ENCODE data around the gene AGER. TPM values are rescaled to one million over a fixed set of nuclear protein-coding genes. Genes with fewer than 3 reads are reported as not detected.
"Not testable (repeated sequence)": the region's sequence is repeated elsewhere in the genome, so short reads cannot be mapped to it uniquely, and the experiment has no call there.

The AGER gene
- total and polyA plus RNA-seq, 4 donors: 1.4 to 16.5 (median 9.6) TPM

DNA sequence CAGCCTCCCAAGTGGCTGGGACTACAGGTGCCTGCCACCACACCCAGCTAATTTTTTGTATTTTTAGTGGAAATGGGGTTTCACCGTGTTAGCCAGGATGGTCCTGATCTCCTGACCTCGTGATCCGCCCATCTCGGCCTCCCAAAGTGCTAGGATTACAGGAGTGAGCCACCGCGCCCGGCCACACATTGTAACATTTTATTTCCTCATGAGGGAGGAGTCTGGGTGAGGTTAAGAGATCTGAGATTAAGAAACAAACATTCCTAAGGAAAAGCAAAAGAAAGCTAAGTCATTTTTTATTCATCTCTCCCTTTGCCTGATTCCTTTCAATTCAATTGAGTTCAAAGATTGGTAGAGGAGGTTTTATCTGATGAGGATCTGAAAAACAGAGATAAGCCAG lies 39.8 kb downstream of the AGER start:
- H3K9me3 ChIP-seq (ENCODE audit: control insufficient read depth, low read length); ATAC-seq (ENCODE audit: low FRiP score); intact Hi-C loops (cut with DNase I); H3K4me1 ChIP-seq (ENCODE audit: control insufficient read depth in 1 of 2, insufficient read depth in 2 of 2, low read length in 2 of 2); H3K4me3 ChIP-seq (ENCODE audit: low read length in 2 of 2); H3K27ac ChIP-seq (ENCODE audit: low read depth in 1 of 2, low read length in 2 of 2); H3K27me3 ChIP-seq (ENCODE audit: control insufficient read depth in 1 of 2, insufficient read depth in 2 of 2, low read length in 1 of 2); H3K36me3 ChIP-seq (ENCODE audit: control insufficient read depth in 1 of 2, insufficient read depth in 2 of 2, low read length in 1 of 2): not testable (repeated sequence)
- 80 to 85% methylated on average over 7 of the region's 7 CpGs for WGBS, 2 donors
- DNase-seq: peak in 1 of 2 donors; percentile 4

DNA sequence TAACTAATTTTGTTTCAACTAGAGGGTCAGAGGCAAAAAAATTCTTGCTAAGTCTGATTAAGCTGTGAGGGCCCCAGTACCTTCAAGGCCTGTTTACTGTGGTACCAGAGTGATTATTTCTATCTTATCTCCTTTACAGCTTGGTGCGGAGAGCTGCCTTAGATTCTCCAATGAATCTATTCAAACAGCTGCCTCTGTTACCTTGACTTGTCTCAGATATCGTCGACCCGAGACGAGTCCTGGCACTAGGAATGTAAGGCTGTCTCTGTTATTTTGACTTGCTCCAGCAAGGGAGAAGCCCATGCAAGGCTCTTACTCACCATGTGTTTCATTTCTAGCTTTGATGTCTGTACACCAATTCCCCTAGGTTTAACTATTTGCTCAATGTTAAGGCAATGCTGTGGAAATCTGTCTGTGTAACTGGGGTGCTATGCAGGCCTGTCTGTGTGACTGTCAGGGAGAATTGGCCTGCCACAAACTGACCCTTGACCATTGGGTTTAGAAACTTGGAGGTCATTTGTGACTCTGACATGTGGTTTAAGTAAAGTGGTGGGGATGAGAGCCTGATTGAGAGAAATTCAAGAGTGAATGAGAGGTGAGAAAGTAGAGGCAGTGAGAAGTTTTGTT lies 43.5 kb downstream of the AGER start:
- Histone ChIP-seq H3K4me3 (ENCODE audit: low read length in 2 of 2) (no peak overlapping the region), H3K36me3 (ENCODE audit: control insufficient read depth in 1 of 2, insufficient read depth in 2 of 2, low read length in 1 of 2) (no peaks in the 10 kb centered on the region), H3K9me3 (ENCODE audit: control insufficient read depth, low read length) (no peaks in the 10 kb centered on the region), H3K27me3 (ENCODE audit: control insufficient read depth in 1 of 2, insufficient read depth in 2 of 2, low read length in 1 of 2) (no peaks in the 10 kb centered on the region), H3K27ac (ENCODE audit: low read depth in 1 of 2, low read length in 2 of 2) (no peak overlapping the region), H3K4me1 (ENCODE audit: control insufficient read depth in 1 of 2, insufficient read depth in 2 of 2, low read length in 2 of 2) (no peaks in the 10 kb centered on the region)
- intact Hi-C loops (cut with DNase I): no loop called here
- 48 to 59% methylated on average over 5 of the region's 5 CpGs for WGBS, 2 donors
- DNase-seq: no peak
- no peak for ATAC-seq (ENCODE audit: low FRiP score)

DNA sequence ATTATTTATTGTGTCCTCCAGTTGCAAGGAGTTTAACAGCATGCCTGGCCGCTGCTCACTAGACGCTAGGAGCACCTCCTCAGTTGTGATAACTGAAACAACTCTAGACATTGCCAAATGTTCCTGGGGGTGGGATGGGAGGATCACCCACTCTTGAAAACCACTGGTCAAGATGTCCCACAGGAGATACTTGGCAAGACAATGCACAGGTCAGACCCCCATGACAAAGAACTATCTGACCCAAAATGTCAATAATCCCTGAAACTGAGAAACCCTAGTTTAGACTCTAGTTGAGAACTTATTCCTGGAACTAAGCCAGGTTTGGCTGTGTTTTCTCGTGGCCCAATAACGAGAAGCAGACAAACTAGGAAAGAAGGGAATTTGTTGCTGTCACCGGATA lies 44.5 kb downstream of the AGER start:
- intact Hi-C loops (cut with DNase I): no loop called here
- Histone ChIP-seq H3K27me3 (ENCODE audit: control insufficient read depth in 1 of 2, insufficient read depth in 2 of 2, low read length in 1 of 2) (no peaks in the 10 kb centered on the region), H3K4me3 (ENCODE audit: low read length in 2 of 2) (no peak overlapping the region), H3K4me1 (ENCODE audit: control insufficient read depth in 1 of 2, insufficient read depth in 2 of 2, low read length in 2 of 2) (no peaks in the 10 kb centered on the region), H3K27ac (ENCODE audit: low read depth in 1 of 2, low read length in 2 of 2) (no peak overlapping the region), H3K9me3 (ENCODE audit: control insufficient read depth, low read length) (no peaks in the 10 kb centered on the region), H3K36me3 (ENCODE audit: control insufficient read depth in 1 of 2, insufficient read depth in 2 of 2, low read length in 1 of 2) (no peaks in the 10 kb centered on the region)
- WGBS, 2 donors: 46 to 47% methylated on average over 5 of the region's 5 CpGs
- ATAC-seq (ENCODE audit: low FRiP score) (no peak), DNase-seq (no peak)

DNA sequence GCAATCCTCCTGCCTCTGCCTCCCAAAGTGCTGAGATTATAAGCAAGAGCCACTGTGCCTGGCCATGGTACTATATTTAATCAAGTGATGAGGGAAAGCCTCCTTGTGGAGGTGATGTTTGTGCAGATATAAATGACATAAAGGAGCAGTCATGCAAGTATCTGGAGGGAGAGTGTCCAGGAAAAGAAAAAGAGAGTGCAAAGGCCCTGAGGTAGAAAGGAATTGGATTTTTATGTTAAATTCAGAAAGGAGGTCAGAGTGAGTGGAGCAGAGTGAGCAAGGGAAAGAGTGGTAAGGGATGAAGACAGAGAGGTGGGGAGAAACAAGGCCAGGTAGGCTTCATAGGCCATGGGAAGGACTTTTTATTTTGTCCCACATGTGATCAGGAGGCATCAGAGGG lies 46.6 kb downstream of the AGER start:
- intact Hi-C loops (cut with DNase I): no loop called here
- Histone ChIP-seq H3K4me3 (ENCODE audit: low read length in 2 of 2) (no peak overlapping the region), H3K36me3 (ENCODE audit: control insufficient read depth in 1 of 2, insufficient read depth in 2 of 2, low read length in 1 of 2) (no peaks in the 10 kb centered on the region), H3K9me3 (ENCODE audit: control insufficient read depth, low read length) (no peaks in the 10 kb centered on the region), H3K27me3 (ENCODE audit: control insufficient read depth in 1 of 2, insufficient read depth in 2 of 2, low read length in 1 of 2) (no peaks in the 10 kb centered on the region), H3K27ac (ENCODE audit: low read depth in 1 of 2, low read length in 2 of 2) (no peak overlapping the region), H3K4me1 (ENCODE audit: control insufficient read depth in 1 of 2, insufficient read depth in 2 of 2, low read length in 2 of 2) (no peaks in the 10 kb centered on the region)
- DNase-seq (no peak), ATAC-seq (ENCODE audit: low FRiP score) (no peak)

DNA sequence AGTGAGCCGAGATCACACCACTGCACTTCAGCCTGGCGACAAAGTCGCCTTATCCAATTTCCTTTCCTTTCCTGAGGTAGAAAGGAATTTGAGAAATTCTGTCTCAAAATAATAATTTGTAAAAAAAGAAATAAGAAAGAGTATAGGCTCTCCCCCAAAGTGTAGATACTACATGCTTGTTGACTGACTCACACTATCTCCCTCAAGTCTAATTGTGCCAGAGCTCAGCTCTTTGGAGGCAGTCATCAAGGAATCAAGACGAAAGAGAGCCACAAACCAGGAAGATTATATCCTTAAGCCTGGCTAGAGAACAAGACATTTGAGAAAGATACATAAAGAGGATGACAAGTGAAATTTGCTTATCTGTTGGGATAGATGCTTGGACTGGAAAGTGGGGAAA lies 50.3 kb downstream of the AGER start:
- no peak for ATAC-seq (ENCODE audit: low FRiP score)

DNA sequence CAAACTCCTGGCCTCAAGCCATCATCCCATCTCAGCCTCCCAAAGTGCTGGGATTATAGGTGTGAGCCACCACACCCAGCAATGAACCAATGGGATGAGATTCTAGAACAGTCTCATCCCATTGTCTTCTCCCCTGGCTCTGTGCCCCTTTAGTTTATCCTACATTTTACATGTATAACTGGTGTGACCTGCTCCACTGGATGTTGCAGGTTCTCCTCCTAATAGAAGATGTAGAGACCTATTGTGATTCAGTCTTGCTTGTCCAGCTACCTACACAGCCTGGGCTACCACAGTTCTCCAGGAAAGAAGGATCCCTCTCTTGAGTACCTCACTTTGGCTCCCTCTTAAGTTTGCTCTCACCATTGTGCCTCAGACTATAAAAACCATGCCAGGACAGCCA lies 51.9 kb downstream of the AGER start:
- no peak overlapping the region for H3K4me3 ChIP-seq (ENCODE audit: low read length in 2 of 2)
- intact Hi-C loops (cut with DNase I): no loop called here
- no peak for ATAC-seq (ENCODE audit: low FRiP score)
- H3K27me3 ChIP-seq (ENCODE audit: control insufficient read depth in 1 of 2, insufficient read depth in 2 of 2, low read length in 1 of 2): no peaks in the 10 kb centered on the region
- no peaks in the 10 kb centered on the region for H3K36me3 ChIP-seq (ENCODE audit: control insufficient read depth in 1 of 2, insufficient read depth in 2 of 2, low read length in 1 of 2)
- peaks cover 0 to 2% of the 10 kb centered on the region in 2 donors for H3K4me1 ChIP-seq (ENCODE audit: control insufficient read depth in 1 of 2, insufficient read depth in 2 of 2, low read length in 2 of 2)
- no peaks in the 10 kb centered on the region for H3K9me3 ChIP-seq (ENCODE audit: control insufficient read depth, low read length)
- peak in 1 of 2 donors; percentile 5 for DNase-seq
- H3K27ac ChIP-seq (ENCODE audit: low read depth in 1 of 2, low read length in 2 of 2): no peak overlapping the region

More for the DNA sequence above, 50.3 kb downstream of the AGER start:
- 45 to 49% methylated on average over 4 of the region's 4 CpGs for WGBS, 2 donors
- no peak overlapping the region for H3K27ac ChIP-seq (ENCODE audit: low read depth in 1 of 2, low read length in 2 of 2)
- no peak overlapping the region for H3K4me3 ChIP-seq (ENCODE audit: low read length in 2 of 2)
- no peaks in the 10 kb centered on the region for H3K4me1 ChIP-seq (ENCODE audit: control insufficient read depth in 1 of 2, insufficient read depth in 2 of 2, low read length in 2 of 2)
- no peak for DNase-seq
- no peaks in the 10 kb centered on the region for H3K27me3 ChIP-seq (ENCODE audit: control insufficient read depth in 1 of 2, insufficient read depth in 2 of 2, low read length in 1 of 2)
- intact Hi-C loops (cut with DNase I): no loop called here
- H3K36me3 ChIP-seq (ENCODE audit: control insufficient read depth in 1 of 2, insufficient read depth in 2 of 2, low read length in 1 of 2): no peaks in the 10 kb centered on the region
- H3K9me3 ChIP-seq (ENCODE audit: control insufficient read depth, low read length): no peaks in the 10 kb centered on the region

DNA sequence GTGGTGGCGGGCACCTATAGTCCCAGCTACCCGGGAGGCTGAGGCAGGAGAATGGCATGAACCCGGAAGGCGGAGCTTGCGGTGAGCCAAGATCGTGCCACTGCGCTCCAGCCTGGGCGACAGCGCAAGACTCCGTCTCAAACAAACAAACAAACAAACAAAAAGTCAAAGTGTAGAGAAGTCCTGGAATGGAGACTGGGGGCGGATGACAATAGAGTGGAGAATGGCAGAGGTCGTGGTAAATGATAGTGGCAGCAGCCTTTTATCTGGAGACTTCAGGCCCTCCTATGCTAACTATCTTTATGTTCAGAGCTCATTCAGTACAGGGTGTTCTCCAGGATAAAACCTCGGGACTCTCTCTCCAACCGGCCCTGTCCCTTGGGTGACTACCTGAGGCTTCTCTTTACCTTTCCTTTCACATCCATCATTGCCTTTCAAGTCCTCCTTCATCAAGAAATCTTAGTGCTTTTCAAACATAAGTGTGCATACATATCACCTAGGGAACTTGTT lies 52.6 kb downstream of the AGER start:
- H3K4me3 ChIP-seq (ENCODE audit: low read length in 2 of 2): no peak overlapping the region
- no peaks in the 10 kb centered on the region for H3K27me3 ChIP-seq (ENCODE audit: control insufficient read depth in 1 of 2, insufficient read depth in 2 of 2, low read length in 1 of 2)
- WGBS, 2 donors: 87 to 90% methylated on average over 14 of the region's 14 CpGs
- H3K9me3 ChIP-seq (ENCODE audit: control insufficient read depth, low read length): no peaks in the 10 kb centered on the region
- intact Hi-C loops (cut with DNase I): no loop called here
- H3K4me1 ChIP-seq (ENCODE audit: control insufficient read depth in 1 of 2, insufficient read depth in 2 of 2, low read length in 2 of 2): peaks cover 0 to 2% of the 10 kb centered on the region in 2 donors
- H3K36me3 ChIP-seq (ENCODE audit: control insufficient read depth in 1 of 2, insufficient read depth in 2 of 2, low read length in 1 of 2): no peaks in the 10 kb centered on the region
- ATAC-seq (ENCODE audit: low FRiP score) (no peak), DNase-seq (peak in 1 of 2 donors; percentile 21)
- no peak overlapping the region for H3K27ac ChIP-seq (ENCODE audit: low read depth in 1 of 2, low read length in 2 of 2)

Small RNA genes lying within 50 kb of the gene (microRNA-seq; reads per million reads assigned to microRNA genes)
- gene MIR6721 (0.60 to 0.99 reads per million in 2 donors), gene MIR6833 (0 to 2.0 reads per million in 2 donors)

Other genes with a start within 250 kb of the AGER start
- gene CFB, start 238.2 kb downstream of the AGER start, total RNA-seq: 100 to 1,000 TPM in 1 of 2 donors, 10 to 100 TPM in 1; 56.7 to 141 TPM
- 10 to 100 TPM; 26.4 to 90.4 TPM for gene CFB, start 238.2 kb downstream of the AGER start, polyA plus RNA-seq
- gene NELFE, start 225.3 kb downstream of the AGER start, total RNA-seq: 10 to 100 TPM; 42.2 to 55.5 TPM
- gene NELFE, start 225.3 kb downstream of the AGER start, polyA plus RNA-seq: 10 to 100 TPM; 61.9 to 71.5 TPM
- gene SKIC2, start 225.1 kb downstream of the AGER start, total RNA-seq: 10 to 100 TPM; 53.8 to 90.3 TPM
- gene SKIC2, start 225.1 kb downstream of the AGER start, polyA plus RNA-seq: 100 to 1,000 TPM in 1 of 2 donors, 10 to 100 TPM in 1; 26.7 to 188 TPM
- gene DXO, start 212.1 kb downstream of the AGER start, total RNA-seq: 10 to 100 TPM; 20.2 to 20.5 TPM
- gene DXO, start 212.1 kb downstream of the AGER start, polyA plus RNA-seq: 10 to 100 TPM in 1 of 2 donors, 1 to 10 TPM in 1; 5.1 to 41.7 TPM
- 100 to 1,000 TPM; 146 to 258 TPM for gene C4A, start 202.2 kb downstream of the AGER start, total RNA-seq
- gene C4A, start 202.2 kb downstream of the AGER start, polyA plus RNA-seq: 10 to 100 TPM in 1 of 2 donors, 1 to 10 TPM in 1; 7.4 to 43.6 TPM
- 100 to 1,000 TPM; 149 to 225 TPM for gene C4B, start 169.5 kb downstream of the AGER start, total RNA-seq
- gene C4B, start 169.5 kb downstream of the AGER start, polyA plus RNA-seq: 10 to 100 TPM; 10.8 to 49.3 TPM
- 1 to 10 TPM; 2.2 to 2.3 TPM for gene CYP21A2, start 145.8 kb downstream of the AGER start, total RNA-seq
- gene CYP21A2, start 145.8 kb downstream of the AGER start, polyA plus RNA-seq: 1 to 10 TPM in 1 of 2 donors, not detected in 1; 3.6 TPM
- 100 to 1,000 TPM; 146 to 441 TPM for gene TNXB, start 74.9 kb downstream of the AGER start, total RNA-seq
- gene TNXB, start 74.9 kb downstream of the AGER start, polyA plus RNA-seq: 10 to 100 TPM; 11.1 to 86.1 TPM
- 10 to 100 TPM; 56.2 to 90.9 TPM for gene ATF6B, start 56.0 kb downstream of the AGER start, total RNA-seq
- 10 to 100 TPM; 12.9 to 93.1 TPM for gene ATF6B, start 56.0 kb downstream of the AGER start, polyA plus RNA-seq
- gene FKBPL, start 54.0 kb downstream of the AGER start, total RNA-seq: 1 to 10 TPM; 1.9 to 4.7 TPM
- gene FKBPL, start 54.0 kb downstream of the AGER start, polyA plus RNA-seq: 1 to 10 TPM; 3.4 to 4.8 TPM
- 1 to 10 TPM; 3.6 to 7.0 TPM for gene PRRT1, start 32.3 kb downstream of the AGER start, total RNA-seq
- 10 to 100 TPM in 1 of 2 donors, 1 to 10 TPM in 1; 4.6 to 12.5 TPM for gene PRRT1, start 32.3 kb downstream of the AGER start, polyA plus RNA-seq
- gene PPT2, start 30.1 kb downstream of the AGER start, total RNA-seq: 10 to 100 TPM; 26.0 to 37.6 TPM
- 10 to 100 TPM in 1 of 2 donors, 1 to 10 TPM in 1; 4.3 to 29.7 TPM for gene PPT2, start 30.1 kb downstream of the AGER start, polyA plus RNA-seq
- gene EGFL8, start 19.7 kb downstream of the AGER start, total RNA-seq: 10 to 100 TPM; 20.7 to 38.8 TPM
- gene EGFL8, start 19.7 kb downstream of the AGER start, polyA plus RNA-seq: 100 to 1,000 TPM in 1 of 2 donors, 1 to 10 TPM in 1; 3.9 to 138 TPM
- 10 to 100 TPM; 36.2 to 41.7 TPM for gene AGPAT1, start 8.2 kb downstream of the AGER start, total RNA-seq
- 10 to 100 TPM; 42.9 to 54.8 TPM for gene AGPAT1, start 8.2 kb downstream of the AGER start, polyA plus RNA-seq
- gene RNF5, start 5.8 kb downstream of the AGER start, total RNA-seq: 10 to 100 TPM; 35.0 to 44.5 TPM
- 100 to 1,000 TPM in 1 of 2 donors, 10 to 100 TPM in 1; 64.1 to 109 TPM for gene RNF5, start 5.8 kb downstream of the AGER start, polyA plus RNA-seq
- gene PBX2, start 5.9 kb upstream of the AGER start, total RNA-seq: 10 to 100 TPM; 66.0 to 91.2 TPM
- gene PBX2, start 5.9 kb upstream of the AGER start, polyA plus RNA-seq: 10 to 100 TPM; 11.5 to 64.0 TPM
- 10 to 100 TPM; 20.1 to 26.2 TPM for gene GPSM3, start 8.4 kb upstream of the AGER start, total RNA-seq
- 10 to 100 TPM in 1 of 2 donors, 1 to 10 TPM in 1; 5.4 to 31.1 TPM for gene GPSM3, start 8.4 kb upstream of the AGER start, polyA plus RNA-seq
- gene NOTCH4, start 39.8 kb upstream of the AGER start, total RNA-seq: 10 to 100 TPM; 35.2 to 64.4 TPM
- gene NOTCH4, start 39.8 kb upstream of the AGER start, polyA plus RNA-seq: 1 to 10 TPM; 4.0 to 7.3 TPM
- not detected for gene TSBP1, start 187.7 kb upstream of the AGER start, total RNA-seq
- gene TSBP1, start 187.7 kb upstream of the AGER start, polyA plus RNA-seq: not detected
- gene BTNL2, start 222.9 kb upstream of the AGER start, total RNA-seq: not detected
- gene BTNL2, start 222.9 kb upstream of the AGER start, polyA plus RNA-seq: not detected

All from aorta (tissue), 5 donors.